HepG2 (cell line): Measurements from ENCODE around the gene HBEGF. TPM values are rescaled to one million over a fixed set of nuclear protein-coding genes. Genes with fewer than 3 reads are reported as not detected.

ENCODE experiments used
- ATAC-seq: fragments of 200-7000 bp; cut with Tn5 transposase; 3 replicates; pipeline ENCODE4 v1.9.1; 2020; ENCODE audit warnings: mild to moderate bottlenecking, moderate library complexity
- BruUV-seq: library from RNA; stranded (reverse); fragments of 400-500 nt; replicated peaks from 2 replicates; lab custom pipeline; 2021; lab: Mats Ljungman, UMichigan
- CTCF ChIA-PET: fragments of 300-600 bp; formaldehyde crosslinking; extraction: SDS; loops from one replicate; lab custom pipeline; 2021; ENCODE audit warnings: low total read pairs, inconsistent platforms, low intra/inter-chr PET ratio; lab: Yijun Ruan, JAX
- POLR2A ChIA-PET: fragments of 350-600 bp; sonication (Branson Sonifier 250); formaldehyde crosslinking; loops from one replicate; lab custom pipeline; 2020; ENCODE audit warnings: antibody characterized with exemption, inconsistent platforms; lab: Yijun Ruan, JAX
- DNase-seq: peaks from one replicate; pipeline ENCODE4 v3.0.0-alpha.2; 2015; ENCODE audit warnings: low spot score
- FAIRE-seq: peaks from 3 replicates; lab custom pipeline; 2011; peaks lifted over from hg19 to GRCh38; lab: Jason Lieb, UNC
- H2AFZ ChIP-seq: one replicate; pipeline ENCODE4 v1.6.1; 2011; ENCODE audit warnings: low read length, inconsistent platforms
- H3K27ac ChIP-seq: fragments of 300-600 bp; 3 replicates; pipeline ENCODE4 v1.8.0; 2011; ENCODE audit warnings: mixed run types, mild to moderate bottlenecking, mixed read lengths, low read length, inconsistent platforms; ENCODE audit not compliant: insufficient read depth; ENCODE audit errors: extremely low read length
- H3K27me3 ChIP-seq, 2 experiments: fragments of 200-600 bp in 1 of 2; 2 replicates in 1 of 2; 3 replicates in 1 of 2; pipeline versions ENCODE4 v1.6.0 to v1.8.0; 2011; ENCODE audit warnings: low read length in 2 of 2, mild to moderate bottlenecking in 2 of 2, moderate library complexity in 2 of 2, inconsistent platforms in 1 of 2; ENCODE audit not compliant: insufficient read depth in 2 of 2, control insufficient read depth in 1 of 2
- H3K36me3 ChIP-seq, 2 experiments: fragments of 200-600 bp in 1 of 2; replicated peaks in 1 of 2; 2 replicates in 1 of 2; 3 replicates in 1 of 2; pipeline versions ENCODE4 v1.5.1 to v1.8.0; 2011; ENCODE audit warnings: low read length in 2 of 2, inconsistent platforms in 1 of 2; ENCODE audit not compliant: insufficient read depth in 2 of 2, control insufficient read depth in 1 of 2
- H3K4me1 ChIP-seq: 2 replicates; pipeline ENCODE4 v1.5.1; 2012; ENCODE audit warnings: low read length, inconsistent platforms; ENCODE audit not compliant: insufficient read depth
- H3K4me2 ChIP-seq: 2 replicates; pipeline ENCODE4 v1.6.0; 2011; ENCODE audit warnings: low read depth, low read length, inconsistent platforms
- H3K4me3 ChIP-seq, 3 experiments: fragments of 200-600 bp in 1 of 3; sonication (generic), shearing (Covaris generic) in 1 of 3; replicated peaks in 1 of 3; 2 replicates each; pipeline ENCODE4 v1.5.1; 2011 to 2016; ENCODE audit warnings: low read length in 3 of 3, inconsistent platforms in 2 of 3, low read depth in 2 of 3, mild to moderate bottlenecking in 2 of 3, control low read depth in 1 of 3, mixed read lengths in 1 of 3; ENCODE audit not compliant: insufficient read depth in 1 of 3
- H3K79me2 ChIP-seq: one replicate; pipeline ENCODE4 v1.6.1; 2011; ENCODE audit warnings: low read length, inconsistent platforms; ENCODE audit not compliant: insufficient read depth
- H3K9ac ChIP-seq: 2 replicates; pipeline ENCODE4 v1.6.0; 2011; ENCODE audit warnings: mild to moderate bottlenecking, low read depth, low read length, inconsistent platforms; ENCODE audit not compliant: insufficient read depth
- H3K9me3 ChIP-seq: 2 replicates; pipeline ENCODE4 v1.5.1; 2012; ENCODE audit warnings: mild to moderate bottlenecking, low read length
- H4K20me1 ChIP-seq: 2 replicates; pipeline ENCODE4 v1.6.0; 2011; ENCODE audit warnings: inconsistent platforms, mild to moderate bottlenecking, low read length, moderate library complexity; ENCODE audit not compliant: insufficient read depth
- CCDC6 ChIP-seq: sonication (generic); formaldehyde crosslinking; IDR thresholded peaks from 2 replicates; pipeline ENCODE4 v1.8.1; 2022; ENCODE audit warnings: mild to moderate bottlenecking, missing genetic modification reagents, moderate library complexity
- GATAD2A ChIP-seq: IDR thresholded peaks from 2 replicates; pipeline ENCODE4 v1.6.1; 2016
- JUNB ChIP-seq: sonication (generic); formaldehyde crosslinking; IDR thresholded peaks from 2 replicates; pipeline ENCODE4 v1.8.0; 2022; ENCODE audit warnings: missing genetic modification reagents, mild to moderate bottlenecking, borderline replicate concordance
- MEIS2 ChIP-seq: sonication (generic); formaldehyde crosslinking; IDR thresholded peaks from 2 replicates; pipeline ENCODE4 v1.9.0; 2021; ENCODE audit warnings: mild to moderate bottlenecking, missing genetic modification reagents
- NFE2 ChIP-seq: sonication (generic); formaldehyde crosslinking; IDR thresholded peaks from 2 replicates; pipeline ENCODE4 v1.4.0; 2020; ENCODE audit warnings: missing genetic modification reagents
- SMAD1 ChIP-seq: sonication (generic); formaldehyde crosslinking; IDR thresholded peaks from 2 replicates; pipeline ENCODE4 v1.4.0; 2020; ENCODE audit warnings: missing genetic modification reagents, low read depth, mild to moderate bottlenecking, borderline replicate concordance
- SMAD3 ChIP-seq: sonication (generic); formaldehyde crosslinking; IDR thresholded peaks from 2 replicates; pipeline ENCODE4 v1.4.0; 2020; ENCODE audit warnings: missing genetic modification reagents
- SMARCC2 ChIP-seq: fragments of 450-650 bp; IDR thresholded peaks from 2 replicates; pipeline ENCODE4 v1.6.1; 2017; ENCODE audit warnings: antibody characterized with exemption, mild to moderate bottlenecking
- THAP11 ChIP-seq: IDR thresholded peaks from 2 replicates; pipeline ENCODE4 v1.6.1; 2016; ENCODE audit warnings: missing biosample characterization, missing genetic modification reagents
- ZNF235 ChIP-seq: sonication (generic); formaldehyde crosslinking; IDR thresholded peaks from 2 replicates; pipeline ENCODE4 v1.8.1; 2023; ENCODE audit warnings: mild to moderate bottlenecking, missing genetic modification reagents, borderline replicate concordance
- ZNF337 ChIP-seq: sonication (generic); formaldehyde crosslinking; IDR thresholded peaks from 2 replicates; pipeline ENCODE4 v1.5.1; 2020; ENCODE audit warnings: missing genetic modification reagents, low read depth, mild to moderate bottlenecking, borderline replicate concordance
- ZNF382 ChIP-seq: sonication (generic); formaldehyde crosslinking; IDR thresholded peaks from 2 replicates; pipeline ENCODE4 v1.5.0; 2020; ENCODE audit warnings: missing genetic modification reagents, mild to moderate bottlenecking, borderline replicate concordance
- ZNF431 ChIP-seq: sonication (generic); formaldehyde crosslinking; IDR thresholded peaks from 2 replicates; pipeline ENCODE4 v1.9.0; 2022; ENCODE audit warnings: missing genetic modification reagents, low read depth, mild to moderate bottlenecking, borderline replicate concordance
- ZNF562 ChIP-seq: sonication (generic); formaldehyde crosslinking; IDR thresholded peaks from 2 replicates; pipeline ENCODE4 v1.8.0; 2022; ENCODE audit warnings: missing genetic modification reagents, borderline replicate concordance
- ZNF672 ChIP-seq: sonication (generic); formaldehyde crosslinking; IDR thresholded peaks from 2 replicates; pipeline ENCODE4 v1.8.1; 2022; ENCODE audit warnings: missing genetic modification reagents
- ZNF746 ChIP-seq: sonication (generic); formaldehyde crosslinking; IDR thresholded peaks from 2 replicates; pipeline ENCODE4 v1.8.0; 2022; ENCODE audit warnings: mild to moderate bottlenecking, missing genetic modification reagents
- WGBS: methylation state at CpG from one replicate; pipeline ENCODE4 v1.1.6; 2017; ENCODE audit warnings: low lambda C conversion rate; 5-methylcytosine and 5-hydroxymethylcytosine counted together
- in situ Hi-C: cut with HindIII; loops from 2 replicates; pipeline ENCODE4 v1.10.0; 2017; ENCODE audit warnings: low pct_unique_long_range_greater_than_20kb; ENCODE audit not compliant: extremely low pct_ligation_motif_present
- intact Hi-C: fragments of 100-400 bp; cut with micrococcal nuclease; formaldehyde crosslinking; loops from one replicate; pipeline ENCODE4 v1.10.0; 2022; ENCODE audit not compliant: unreplicated experiment
- polyA plus RNA-seq, 8 experiments: library from polyadenylated mRNA; depleted of rRNA in 3 of 8; stranded (reverse) in 7 of 8; unstranded in 1 of 8; fragments of >200 nt; fragmentation: Illumina TruSeq in 4 of 8; extraction: Trizol in 4 of 8; gene quantifications; 2 replicates each; pipeline versions ENCODE4 v1.2.1 to v1.2.3, GENCODE V29; 2011 to 2016; ENCODE audit warnings: low read depth in 4 of 8, missing spikeins in 1 of 8, mixed read lengths in 1 of 8; ENCODE audit not compliant: insufficient read depth in 1 of 8
- total RNA-seq, 5 experiments: library from RNA; depleted of rRNA; stranded (reverse); fragments of >200 nt; fragmentation: Illumina TruSeq; extraction: Trizol; gene quantifications; 2 replicates each; pipeline ENCODE4 v1.2.3, GENCODE V29; 2016; ENCODE audit warnings: low read depth in 1 of 5
- TF ChIP-seq, protein P1 (sequence below): sonication (generic); formaldehyde crosslinking; IDR thresholded peaks from 2 replicates; pipeline ENCODE4 v1.8.1; 2023; ENCODE audit warnings: mild to moderate bottlenecking, missing genetic modification reagents
- TF ChIP-seq, protein P2 (sequence below): sonication (generic); formaldehyde crosslinking; IDR thresholded peaks from 2 replicates; pipeline ENCODE4 v1.5.0; 2020; ENCODE audit warnings: missing genetic modification reagents, mild to moderate bottlenecking, borderline replicate concordance
- TF ChIP-seq, protein P3 (sequence below): sonication (generic); formaldehyde crosslinking; IDR thresholded peaks from 2 replicates; pipeline ENCODE4 v1.8.1; 2022; ENCODE audit warnings: low read depth, mild to moderate bottlenecking, missing genetic modification reagents

Gene HBEGF
- total and polyA plus RNA-seq, 2 of the 13 experiments (the other 11 are each of a cell fraction or from before 2014, with no cell fraction given), result 1.7 to 5.0 TPM

DNA sequence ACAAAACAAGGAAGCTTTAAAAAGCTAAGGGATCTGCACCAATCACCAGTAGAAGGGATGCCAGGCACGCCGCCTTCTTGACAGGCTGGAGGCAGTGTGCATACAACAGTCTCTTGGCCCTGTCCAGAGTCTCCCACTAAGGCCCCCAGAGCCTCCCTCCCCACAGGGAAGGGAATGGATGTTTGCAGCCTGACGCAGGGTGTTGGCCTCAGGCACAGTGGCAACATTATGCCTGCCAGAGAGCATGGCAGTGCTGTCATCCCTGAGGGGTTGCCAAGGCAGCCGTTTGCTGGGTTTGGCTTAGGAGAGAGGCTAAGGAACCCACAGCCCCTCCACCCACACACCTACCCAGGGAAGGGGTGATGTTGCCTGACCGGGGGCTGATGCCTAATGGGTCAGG lies 4.8 kb downstream of the HBEGF start:
- ChIA-PET POLR2A (no interaction called here), CTCF (no interaction called here)
- Histone ChIP-seq H3K9ac (no peak overlapping the region), H2AFZ (no peak overlapping the region), H3K79me2 (no peaks in the 10 kb centered on the region), H4K20me1 (no peaks in the 10 kb centered on the region), H3K4me2 (no peak overlapping the region), H3K9me3 (no peaks in the 10 kb centered on the region), H3K4me1 (peaks cover 33% of the 10 kb centered on the region), H3K4me3 (no peak overlapping the region)
- in situ Hi-C loops, result no loop called here
- TF ChIP-seq ZNF382 (CRISPR knock-in tag), result no peak
- TF ChIP-seq, protein P1, sequence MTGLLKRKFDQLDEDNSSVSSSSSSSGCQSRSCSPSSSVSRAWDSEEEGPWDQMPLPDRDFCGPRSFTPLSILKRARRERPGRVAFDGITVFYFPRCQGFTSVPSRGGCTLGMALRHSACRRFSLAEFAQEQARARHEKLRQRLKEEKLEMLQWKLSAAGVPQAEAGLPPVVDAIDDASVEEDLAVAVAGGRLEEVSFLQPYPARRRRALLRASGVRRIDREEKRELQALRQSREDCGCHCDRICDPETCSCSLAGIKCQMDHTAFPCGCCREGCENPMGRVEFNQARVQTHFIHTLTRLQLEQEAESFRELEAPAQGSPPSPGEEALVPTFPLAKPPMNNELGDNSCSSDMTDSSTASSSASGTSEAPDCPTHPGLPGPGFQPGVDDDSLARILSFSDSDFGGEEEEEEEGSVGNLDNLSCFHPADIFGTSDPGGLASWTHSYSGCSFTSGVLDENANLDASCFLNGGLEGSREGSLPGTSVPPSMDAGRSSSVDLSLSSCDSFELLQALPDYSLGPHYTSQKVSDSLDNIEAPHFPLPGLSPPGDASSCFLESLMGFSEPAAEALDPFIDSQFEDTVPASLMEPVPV (CRISPR knock-in tag), result no peak
- TF ChIP-seq SMAD1 (CRISPR knock-in tag), result no peak
- no peak for TF ChIP-seq ZNF337
- TF ChIP-seq ZNF431, result no peak
- no peak for TF ChIP-seq JUNB (CRISPR knock-in tag)
- TF ChIP-seq, protein P2, sequence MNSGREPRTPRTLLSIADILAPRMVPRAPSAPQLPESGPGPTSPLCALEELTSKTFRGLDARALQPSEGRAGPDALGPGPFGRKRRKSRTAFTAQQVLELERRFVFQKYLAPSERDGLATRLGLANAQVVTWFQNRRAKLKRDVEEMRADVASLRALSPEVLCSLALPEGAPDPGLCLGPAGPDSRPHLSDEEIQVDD (CRISPR knock-in tag), result no peak
- TF ChIP-seq, protein P3, sequence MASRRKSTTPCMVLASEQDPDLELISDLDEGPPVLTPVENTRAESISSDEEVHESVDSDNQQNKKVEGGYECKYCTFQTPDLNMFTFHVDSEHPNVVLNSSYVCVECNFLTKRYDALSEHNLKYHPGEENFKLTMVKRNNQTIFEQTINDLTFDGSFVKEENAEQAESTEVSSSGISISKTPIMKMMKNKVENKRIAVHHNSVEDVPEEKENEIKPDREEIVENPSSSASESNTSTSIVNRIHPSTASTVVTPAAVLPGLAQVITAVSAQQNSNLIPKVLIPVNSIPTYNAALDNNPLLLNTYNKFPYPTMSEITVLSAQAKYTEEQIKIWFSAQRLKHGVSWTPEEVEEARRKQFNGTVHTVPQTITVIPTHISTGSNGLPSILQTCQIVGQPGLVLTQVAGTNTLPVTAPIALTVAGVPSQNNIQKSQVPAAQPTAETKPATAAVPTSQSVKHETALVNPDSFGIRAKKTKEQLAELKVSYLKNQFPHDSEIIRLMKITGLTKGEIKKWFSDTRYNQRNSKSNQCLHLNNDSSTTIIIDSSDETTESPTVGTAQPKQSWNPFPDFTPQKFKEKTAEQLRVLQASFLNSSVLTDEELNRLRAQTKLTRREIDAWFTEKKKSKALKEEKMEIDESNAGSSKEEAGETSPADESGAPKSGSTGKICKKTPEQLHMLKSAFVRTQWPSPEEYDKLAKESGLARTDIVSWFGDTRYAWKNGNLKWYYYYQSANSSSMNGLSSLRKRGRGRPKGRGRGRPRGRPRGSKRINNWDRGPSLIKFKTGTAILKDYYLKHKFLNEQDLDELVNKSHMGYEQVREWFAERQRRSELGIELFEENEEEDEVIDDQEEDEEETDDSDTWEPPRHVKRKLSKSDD (CRISPR knock-in tag), result no peak
- no peak for TF ChIP-seq ZNF235
- no peak for TF ChIP-seq CCDC6 (CRISPR knock-in tag)
- no peak for TF ChIP-seq MEIS2 (CRISPR knock-in tag)
- TF ChIP-seq ZNF672 (CRISPR knock-in tag), result no peak
- TF ChIP-seq THAP11 (CRISPR knock-in tag), result no peak
- no peak for TF ChIP-seq GATAD2A (CRISPR knock-in tag)
- TF ChIP-seq SMARCC2, result no peak
- TF ChIP-seq NFE2 (CRISPR knock-in tag), result no peak
- TF ChIP-seq ZNF746, result no peak
- TF ChIP-seq ZNF562 (CRISPR knock-in tag), result no peak
- TF ChIP-seq SMAD3 (CRISPR knock-in tag), result no peak
- TF ChIP-seq, all 625 proteins: peak for 0
- WGBS, result no CpG with 5 or more reads among the region's 5 CpGs
- Histone ChIP-seq H3K36me3 (peaks cover 0 to 3% of the 10 kb centered on the region in 2 experiments; a peak in 4 of 5 replicates), H3K27ac (no peak overlapping the region), H3K27me3 (no peaks in the 10 kb centered on the region)
- no peak for DNase-seq
- intact Hi-C loops, result no loop called here
- no TSS peak for BruUV-seq
- FAIRE-seq, result no peak
- no peak for ATAC-seq
